HUDEP-2 (cell line): ENCODE results near the gene FBN2.
A peak's percentile ranks its signal among the peaks of the same experiment; 100 is the strongest.

Experiments
- DNase-seq, 76 experiments: peaks; one replicate each; lab custom pipeline; 2025; ENCODE audit not compliant: unreplicated experiment in 76 of 76; lab: John Stamatoyannopoulos, UW

Gene FBN2

DNA sequence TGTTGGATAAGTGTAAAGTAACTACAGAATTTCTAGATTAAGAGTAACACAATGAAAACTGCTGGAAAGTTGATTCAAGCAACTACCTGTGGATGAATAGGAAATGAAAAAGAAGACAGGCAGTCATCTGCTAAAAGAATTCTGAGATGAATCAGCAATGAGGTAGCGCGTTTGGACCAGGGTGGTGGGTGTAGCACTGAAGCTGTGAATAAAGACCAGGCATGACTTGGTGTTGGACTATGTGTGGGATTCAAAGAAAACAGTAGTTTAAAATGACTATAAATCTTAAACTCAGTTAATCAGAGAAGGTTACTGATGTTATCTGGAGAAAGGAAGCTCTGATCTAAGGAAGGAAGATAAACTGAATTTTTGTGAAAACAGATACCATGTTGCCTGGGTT is 159.8 kb downstream of the FBN2 start:
- no peak for DNase-seq

DNA sequence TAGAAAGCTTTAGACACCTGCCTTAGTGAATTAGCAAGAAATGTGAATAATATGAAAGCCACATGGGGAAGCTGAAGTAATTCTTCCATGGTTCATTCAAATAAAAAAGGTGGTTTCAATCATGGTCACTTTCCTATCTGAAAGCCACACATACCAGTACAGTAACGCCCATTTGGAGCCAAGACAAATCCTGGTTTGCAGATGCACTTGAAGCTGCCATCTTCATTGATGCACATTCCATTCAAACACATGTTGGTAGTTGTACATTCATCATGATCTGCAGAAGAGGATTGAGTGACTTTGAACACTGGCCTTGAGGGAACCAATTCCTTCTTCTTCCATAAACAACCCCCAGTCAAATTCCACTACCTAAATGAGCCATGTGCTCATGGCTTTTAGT is 161.5 kb downstream of the FBN2 start:
- DNase-seq: no peak

DNA sequence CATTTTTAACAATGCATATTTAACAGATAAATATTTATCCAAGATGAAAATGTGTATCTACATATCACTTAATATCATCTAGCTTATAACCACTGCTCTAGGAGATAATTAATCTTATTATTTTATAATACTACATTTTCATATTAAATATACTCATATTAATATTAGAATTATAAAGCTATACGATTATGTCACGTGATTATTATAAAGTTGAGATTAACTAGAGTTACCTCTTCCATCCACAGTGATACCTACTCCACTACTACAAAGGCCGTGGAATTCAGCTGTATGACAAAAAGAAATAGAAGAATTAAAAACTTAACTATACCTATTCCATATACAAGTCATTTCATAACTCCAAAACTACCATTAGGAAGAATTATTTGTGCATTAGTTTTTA is 171.9 kb downstream of the FBN2 start:
- DNase-seq: no peak

DNA sequence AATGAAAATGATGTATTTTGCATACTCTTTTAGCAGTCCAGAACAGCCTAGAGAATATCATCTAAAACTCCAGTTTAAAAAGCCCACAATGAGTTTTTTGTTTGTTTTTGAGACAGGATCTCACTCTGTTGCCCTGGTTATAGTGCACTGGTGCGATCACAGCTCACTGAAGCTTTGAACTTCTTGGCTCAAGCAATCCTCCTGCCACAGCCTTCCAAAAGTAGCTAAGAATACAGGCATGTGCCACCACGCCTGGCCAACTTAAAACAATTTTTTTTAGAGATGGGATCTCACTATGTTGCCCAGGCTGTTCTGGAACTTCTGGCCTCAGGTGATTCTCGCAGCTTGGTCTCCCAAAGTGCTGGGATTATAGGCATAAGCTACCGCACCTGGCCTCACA is 175.7 kb downstream of the FBN2 start:
- DNase-seq: no peak

DNA sequence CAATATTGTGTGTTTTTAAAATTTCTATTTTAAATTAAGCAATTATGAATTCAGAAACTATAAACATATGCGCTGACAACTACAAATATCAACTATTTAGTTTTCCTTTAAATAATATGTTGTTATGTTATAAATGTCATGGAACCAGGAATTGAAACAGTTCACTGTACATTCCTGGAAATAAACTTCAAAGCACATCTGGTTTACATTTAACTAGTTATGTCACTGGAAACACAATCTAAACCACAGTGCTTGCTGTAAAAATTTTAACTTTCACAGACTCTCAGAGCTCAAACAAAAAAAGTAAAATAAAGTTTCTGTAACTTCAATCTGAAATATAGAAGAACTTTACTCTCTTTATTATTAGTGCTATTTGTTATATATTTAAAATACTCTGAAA is 179.2 kb downstream of the FBN2 start:
- no peak for DNase-seq

DNA sequence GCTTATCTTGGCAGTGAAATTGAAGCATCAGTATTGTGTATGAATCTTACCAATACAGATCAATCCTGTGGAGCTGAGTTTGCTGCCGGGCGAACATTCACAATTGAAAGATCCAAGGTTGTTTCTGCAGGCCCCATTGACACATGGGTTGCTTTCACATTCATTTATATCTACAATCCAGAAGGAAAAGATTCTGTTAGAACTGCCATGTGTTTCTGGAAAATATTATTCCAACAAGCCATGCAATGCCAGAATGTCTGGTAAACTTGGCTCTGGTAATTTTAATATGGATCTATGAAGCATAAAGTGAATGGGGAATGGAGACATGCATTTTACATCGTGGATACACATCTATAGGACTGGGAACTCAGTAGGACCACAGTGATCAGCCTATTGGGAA is 180.8 kb downstream of the FBN2 start:
- no peak for DNase-seq

DNA sequence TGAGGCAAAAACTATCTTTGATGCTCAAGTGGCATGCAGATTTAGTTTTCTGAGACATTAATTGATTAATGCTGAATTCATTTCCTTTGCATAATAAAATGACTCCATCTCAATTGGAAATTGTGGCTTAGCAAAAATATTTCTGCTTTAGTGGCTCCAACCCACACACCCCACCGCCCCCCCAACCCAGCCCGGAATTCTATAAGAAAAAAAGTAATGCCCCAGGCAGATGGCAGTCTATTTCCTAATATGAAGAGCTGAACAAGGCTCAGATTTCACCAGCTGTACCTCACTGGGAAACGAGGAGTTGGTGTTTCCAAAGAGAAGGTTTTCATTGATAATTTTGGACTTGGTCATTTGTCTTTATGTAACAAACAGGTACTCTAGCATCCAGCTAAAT is 182.1 kb downstream of the FBN2 start:
- DNase-seq: no peak

DNA sequence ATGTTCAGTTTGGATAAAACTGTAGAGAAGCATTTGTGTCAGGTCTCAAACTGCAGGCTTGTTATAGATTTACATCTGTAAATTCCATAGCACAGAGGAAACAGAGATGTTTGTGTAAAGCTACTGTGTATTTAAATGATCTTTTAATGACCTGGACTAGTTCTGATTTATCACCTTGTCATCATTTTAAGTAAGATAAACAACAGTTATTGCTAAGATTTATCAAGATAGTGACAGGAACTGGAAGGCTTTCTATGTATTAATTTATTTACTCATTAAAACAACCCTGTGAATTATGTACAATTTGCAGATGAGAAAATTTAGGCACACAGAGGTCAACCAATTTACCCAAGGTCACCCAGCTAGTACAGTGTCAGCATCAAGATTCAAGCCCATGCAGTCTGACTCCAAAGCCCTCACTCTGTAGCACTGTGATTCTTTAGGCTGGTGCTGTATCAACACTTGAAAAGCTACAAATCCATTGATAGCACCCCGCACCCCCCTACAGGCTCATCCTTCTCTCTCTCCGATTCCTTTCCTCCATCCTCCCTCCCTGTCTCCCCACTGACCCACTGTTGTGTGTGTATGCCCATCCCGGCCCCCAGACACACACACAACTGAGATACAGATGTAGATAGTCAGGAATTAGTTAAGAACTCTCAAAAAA is 184.5 kb downstream of the FBN2 start:
- DNase-seq: no peak

DNA sequence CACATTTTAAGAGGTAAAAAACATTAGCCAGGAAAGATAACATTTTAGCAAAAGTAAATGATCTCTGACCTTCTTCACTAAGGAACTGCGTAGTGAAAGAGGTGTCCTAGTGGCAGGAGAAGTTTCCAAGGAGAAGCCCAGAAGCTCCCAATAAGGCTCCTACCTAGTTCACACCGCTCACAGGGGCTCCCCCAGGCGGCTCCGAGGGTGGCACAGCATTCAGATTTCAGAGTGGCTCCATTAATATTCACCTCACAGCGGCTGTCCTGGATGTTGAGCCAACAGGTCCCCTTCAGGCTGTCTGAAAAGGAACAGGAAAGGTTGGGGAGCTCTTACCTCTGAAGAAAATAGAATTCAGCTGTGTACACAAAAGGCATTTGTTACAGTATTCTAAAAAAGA is 187.3 kb downstream of the FBN2 start:
- DNase-seq: peak in 1 of 76 experiments; percentile 2

DNA sequence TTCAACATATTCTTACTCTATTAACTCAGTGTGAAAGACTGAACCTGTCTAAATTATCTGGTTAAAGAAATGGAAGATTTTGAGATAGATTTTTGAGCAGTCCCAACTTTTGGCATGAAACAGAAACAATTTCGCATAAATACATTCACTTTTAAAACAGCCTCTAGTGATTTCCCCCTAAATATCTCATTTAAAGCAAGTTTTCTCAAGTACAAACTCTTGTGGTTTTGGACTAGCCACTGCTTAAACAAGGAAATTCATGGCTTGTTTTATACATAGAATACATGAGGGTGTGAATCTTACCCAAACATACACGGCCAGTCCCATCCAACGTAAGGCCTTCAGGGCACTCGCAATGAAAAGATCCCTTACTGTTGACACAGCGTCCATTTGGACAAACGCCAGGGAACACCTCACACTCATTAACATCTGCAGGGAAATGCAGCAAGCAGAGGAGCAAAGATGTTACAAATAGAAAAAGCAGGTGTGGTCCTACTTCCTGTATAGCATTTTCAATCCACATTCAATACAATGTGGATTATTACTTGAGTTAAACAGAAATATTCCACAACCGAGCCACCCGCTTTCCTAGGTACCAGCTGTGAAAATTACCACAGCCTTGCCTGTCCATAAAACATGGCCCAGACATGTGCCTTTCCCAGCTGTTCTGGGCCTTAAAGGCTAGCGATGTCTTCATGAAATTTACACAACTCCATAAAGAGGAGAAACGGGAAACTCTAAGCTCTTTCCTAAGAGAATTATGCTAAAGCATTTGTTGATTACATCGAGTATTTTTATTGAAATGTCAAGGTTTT is 188.8 kb downstream of the FBN2 start:
- DNase-seq: no peak

DNA sequence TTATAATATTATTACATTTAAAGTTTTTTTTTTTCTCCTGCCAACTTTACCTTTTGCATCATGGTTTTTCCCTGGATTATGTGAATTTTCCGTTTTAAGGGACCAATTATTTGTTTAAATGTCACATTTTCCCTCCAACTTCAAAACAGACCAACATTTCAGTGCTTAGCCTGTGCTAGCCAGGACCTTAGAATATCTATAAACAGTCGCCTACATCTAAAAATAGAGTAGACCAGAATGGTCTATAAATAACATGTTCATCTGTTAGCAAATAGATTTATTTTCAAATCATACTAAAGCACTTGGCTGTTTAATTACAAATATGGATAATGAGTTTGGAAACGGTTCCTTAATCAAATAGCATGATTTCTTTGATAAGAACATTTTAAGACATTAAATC is 192.0 kb downstream of the FBN2 start:
- DNase-seq: no peak

DNA sequence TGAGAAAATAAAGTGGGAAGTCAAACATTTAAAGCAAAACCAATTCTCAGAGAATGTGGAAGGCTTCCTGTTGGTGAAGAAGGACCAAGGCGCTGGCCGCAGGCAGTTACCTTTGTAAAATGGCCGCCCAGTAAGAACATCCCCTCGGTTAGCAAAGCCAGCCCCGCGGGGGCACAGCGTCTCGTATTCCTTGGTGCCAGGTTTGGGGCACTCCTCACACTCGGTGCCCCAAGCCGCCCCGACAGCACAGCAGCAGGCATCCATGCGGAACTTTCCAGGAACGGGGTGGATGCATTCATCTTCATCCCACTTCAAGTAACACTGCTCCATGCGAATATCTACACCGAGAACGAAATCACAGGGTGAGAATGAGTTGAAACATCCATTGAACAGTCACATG is 192.8 kb downstream of the FBN2 start:
- no peak for DNase-seq

DNA sequence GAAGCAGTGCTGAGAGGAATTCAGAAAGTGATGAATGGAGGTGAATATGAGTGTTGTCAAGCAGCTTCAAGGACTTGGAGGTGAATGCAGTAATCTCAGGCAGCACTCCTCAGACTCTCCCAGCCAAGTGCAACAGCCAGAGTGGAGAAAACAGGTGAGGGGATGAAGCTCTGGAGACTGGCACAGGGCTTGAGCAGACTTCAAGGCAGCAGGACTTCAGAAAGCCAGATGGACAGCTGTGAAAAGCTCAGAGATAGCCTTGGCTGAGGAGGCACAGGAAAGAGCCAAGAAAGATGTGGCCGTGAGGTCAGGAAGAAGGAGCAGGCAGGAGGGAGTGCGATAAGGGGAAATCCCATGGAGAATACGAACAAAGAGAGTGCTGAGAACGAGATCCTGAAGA is 194.9 kb downstream of the FBN2 start:
- no peak for DNase-seq

DNA sequence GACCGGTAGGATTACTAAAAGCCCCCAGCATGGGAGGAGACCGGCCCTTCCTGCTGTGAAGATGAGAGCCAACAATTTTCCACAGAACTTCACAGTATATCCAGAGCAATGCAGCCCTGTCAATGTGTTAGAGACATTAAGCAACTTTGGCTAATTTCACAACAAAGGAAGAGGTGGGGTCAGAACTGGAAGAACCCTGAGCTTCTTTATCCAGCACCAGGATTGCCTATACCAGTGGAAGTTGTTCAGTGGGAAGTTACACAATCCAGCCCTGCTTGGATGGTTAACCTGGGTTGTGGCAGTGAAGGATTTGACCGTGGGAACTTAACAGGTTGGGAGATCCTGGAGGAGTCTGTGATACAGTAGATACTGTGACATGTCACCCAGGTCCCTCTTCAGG is 197.0 kb downstream of the FBN2 start:
- DNase-seq: no peak

DNA sequence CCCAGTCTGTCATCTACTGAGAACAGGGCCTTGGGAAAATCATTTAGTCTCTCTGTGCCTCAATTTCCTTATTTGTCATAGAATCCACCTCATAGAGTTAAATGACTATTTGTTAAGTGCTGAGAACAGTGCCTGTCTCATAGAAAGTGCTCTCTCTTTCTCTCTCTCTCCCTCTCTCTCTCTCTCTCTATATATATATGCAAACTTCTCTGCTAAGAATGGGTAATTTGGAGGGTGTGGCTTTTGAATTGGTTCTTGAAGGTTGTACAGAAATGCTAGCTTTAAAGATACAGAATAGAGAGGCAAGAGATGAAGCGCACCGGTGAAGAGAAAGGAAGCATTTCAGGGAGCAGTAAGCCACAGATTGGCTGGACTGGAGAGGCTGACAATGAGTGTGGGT is 197.4 kb downstream of the FBN2 start:
- DNase-seq: no peak

DNA sequence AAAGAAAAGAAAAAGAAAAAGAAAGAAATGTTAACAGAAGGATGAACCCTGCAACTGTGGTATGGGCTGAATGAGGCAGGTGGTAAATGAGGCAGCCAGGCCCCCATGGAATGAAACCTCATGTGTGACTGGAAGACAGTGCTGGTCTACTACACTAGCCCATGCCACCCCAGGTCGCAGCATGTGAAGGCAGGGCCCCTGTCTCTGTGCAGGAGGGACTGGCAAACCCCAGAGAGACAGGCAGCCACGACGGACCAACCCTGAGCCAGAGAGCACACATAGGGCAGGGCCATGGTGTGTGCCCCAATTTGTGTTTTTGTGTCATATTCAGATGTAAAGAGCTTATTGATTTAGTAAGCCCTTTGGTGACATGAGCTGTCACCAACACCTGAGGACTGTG is 198.5 kb downstream of the FBN2 start:
- no peak for DNase-seq

DNA sequence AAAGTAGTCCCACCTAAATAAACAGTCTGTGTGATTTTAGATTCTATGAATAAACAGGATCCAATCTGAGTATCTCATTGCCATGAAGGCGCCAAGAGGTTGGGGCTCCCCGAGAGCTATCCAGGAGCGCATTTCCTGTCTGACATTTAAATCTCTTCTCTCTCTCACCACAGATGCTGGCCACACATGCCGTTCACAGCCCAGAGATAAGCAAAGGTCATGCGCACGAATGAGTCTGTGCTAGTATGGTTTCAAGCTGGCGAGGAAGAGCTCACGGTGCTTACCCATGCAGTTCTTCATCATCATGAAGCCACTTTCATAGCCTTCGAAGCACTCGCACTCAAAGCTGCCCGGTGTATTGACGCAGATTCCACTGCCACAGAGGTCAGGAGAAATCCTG is 199.4 kb downstream of the FBN2 start:
- no peak for DNase-seq

DNA sequence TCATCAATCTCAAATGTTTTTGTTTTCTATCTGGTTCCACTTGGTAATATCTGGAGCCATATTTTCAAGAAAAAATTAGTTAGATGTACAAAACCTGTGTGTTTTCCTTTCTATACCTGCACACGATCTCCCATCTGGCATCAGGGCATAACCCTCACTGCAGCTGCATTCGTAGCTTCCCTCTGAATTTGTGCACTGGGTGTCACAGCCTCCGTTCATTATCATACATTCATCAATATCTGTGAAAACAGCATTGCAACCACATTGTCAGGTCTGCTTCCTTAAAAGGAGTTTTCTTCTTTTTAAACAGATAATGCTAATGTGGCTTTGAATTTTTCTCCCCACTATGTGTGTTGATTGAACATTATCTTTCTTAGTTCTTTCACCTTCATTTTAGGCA is 202.7 kb downstream of the FBN2 start:
- no peak for DNase-seq

DNA sequence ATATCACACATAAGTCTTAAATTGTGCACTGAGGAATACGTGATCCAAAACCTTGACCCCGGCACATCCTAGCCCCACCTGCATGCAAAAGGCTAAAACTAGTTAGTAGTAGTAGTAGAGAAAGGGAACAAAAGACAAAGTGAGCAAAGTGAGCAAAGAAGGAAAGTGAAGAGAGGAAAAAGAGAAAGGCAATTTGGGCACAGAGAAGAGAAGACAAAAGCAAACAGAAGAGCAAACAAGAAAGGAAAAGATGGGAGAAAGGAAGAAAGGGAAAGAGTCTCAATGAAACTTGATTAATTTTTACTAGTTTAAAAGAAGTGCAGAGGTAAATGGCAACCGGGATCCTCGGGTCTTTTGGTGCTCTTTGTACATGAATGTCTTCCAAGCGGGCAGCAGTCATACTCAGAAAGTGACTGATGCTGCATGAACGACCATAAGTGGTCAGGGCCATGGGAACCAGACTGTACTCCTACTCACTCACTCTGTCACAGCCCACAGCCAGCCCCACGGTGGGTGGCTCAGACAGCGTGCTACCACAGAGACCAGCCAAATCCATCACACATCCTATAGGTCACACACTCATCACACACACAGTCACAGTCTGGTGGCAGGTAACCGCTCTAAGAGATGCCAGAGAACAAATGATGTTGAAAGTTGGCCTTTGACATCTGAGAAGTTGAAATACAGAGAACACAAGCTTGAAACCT is 203.9 kb downstream of the FBN2 start:
- DNase-seq: no peak

DNA sequence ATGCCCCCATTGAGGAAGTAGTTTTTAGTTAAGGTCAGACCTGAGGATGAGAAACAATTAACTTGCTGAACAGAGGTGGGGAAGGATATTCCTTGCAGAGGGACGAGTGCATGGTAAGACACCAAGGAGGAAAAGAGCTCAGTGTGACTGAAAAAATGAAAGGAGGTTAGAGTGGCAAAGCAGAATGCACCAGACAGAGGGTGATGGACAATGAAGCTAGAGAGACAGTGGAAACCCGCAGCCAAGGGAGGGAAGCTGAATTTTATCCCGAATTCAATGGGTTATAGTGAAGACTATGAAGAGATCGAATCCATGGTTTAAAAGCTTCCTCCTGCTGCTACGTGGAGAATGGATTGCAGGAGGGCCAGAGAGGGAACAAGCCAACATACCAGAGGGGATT is 206.8 kb downstream of the FBN2 start:
- DNase-seq: no peak

DNA sequence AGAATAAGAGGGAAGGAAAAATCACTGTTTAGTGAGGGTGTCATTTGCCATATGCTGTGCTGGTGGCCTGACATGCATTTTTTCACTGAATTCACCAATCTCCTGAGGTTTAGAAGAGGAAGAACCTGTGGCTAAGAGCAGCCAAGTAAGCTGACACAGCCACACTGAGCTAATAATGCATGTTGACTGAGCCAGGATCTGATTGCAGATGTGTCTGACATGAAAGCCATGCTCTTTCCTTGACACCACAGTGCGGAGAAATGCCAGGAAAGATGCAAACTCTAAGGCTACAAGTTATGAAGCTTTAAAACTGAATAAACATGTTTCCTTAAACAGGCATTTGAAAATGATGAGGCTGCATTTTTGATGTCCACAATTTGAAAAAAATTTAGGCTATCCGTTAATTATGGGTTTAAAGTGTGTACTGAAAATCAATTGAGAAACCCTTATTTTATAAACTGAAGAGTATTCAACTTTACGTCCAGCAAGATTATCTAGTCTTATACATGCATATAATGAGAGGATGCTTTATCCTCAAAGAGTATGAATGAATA is 208.6 kb downstream of the FBN2 start:
- DNase-seq: no peak

DNA sequence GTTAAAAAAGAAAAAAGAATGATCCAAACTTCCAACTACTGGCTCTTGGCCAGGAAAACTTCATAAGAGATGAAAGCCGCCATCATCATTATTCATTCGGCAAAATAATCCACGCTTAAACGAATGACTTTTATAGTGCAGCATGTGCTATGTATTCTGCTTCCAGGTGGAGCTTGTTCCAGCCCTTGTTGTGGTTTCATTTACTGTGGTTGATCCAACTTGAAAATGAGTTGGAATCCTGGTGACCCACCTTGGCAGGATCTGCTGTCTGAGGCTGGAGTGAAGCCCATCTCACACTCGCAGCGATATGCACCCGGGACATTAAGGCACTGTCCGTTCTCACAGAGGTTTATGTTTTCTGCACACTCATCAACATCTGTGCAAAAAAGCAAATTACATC is 209.6 kb downstream of the FBN2 start:
- no peak for DNase-seq
